ENCODE results near the gene TEX13D. TPM values are rescaled to one million over a fixed set of nuclear protein-coding genes. Genes with fewer than 3 reads are reported as not detected.

TEX13D gene
- total and polyA plus RNA-seq, 2 donors (not counting 3 experiments of a cell fraction or from before 2014, with no cell fraction given) = not detected

DNA sequence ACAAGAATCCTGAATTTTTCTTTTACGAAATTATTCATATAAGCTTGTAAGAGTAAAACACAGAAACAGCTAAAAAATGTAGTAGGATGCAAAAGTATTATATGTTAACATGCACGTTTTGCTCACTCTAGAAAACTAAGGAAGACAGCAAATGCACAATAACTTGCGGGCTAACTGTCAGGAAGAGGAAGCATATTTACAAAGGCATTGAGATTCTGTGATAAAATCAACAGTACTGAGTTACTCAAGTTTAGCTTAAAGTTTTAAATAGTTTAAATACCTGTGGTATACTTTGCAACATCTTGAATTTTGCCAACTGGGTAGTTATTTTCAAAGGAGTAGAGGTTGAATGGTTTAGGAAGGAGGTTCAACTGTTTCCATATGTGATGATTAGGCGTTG lies 50.9 kb downstream of the TEX13D start:
- Histone ChIP-seq H4K20me1 (replicated peaks; ENCODE audit: control insufficient read depth, extremely low read depth, insufficient read depth, low read length) (no peaks in the 10 kb centered on the region), H3K9ac (replicated peaks; ENCODE audit: extremely low read depth, insufficient read depth, low read length) (no peak overlapping the region), H3K27ac (ENCODE audit: insufficient read depth, low read depth, low read length) (no peak overlapping the region), H2AFZ (ENCODE audit: low read depth, low read length) (no peak overlapping the region), H3K36me3 (ENCODE audit: control insufficient read depth in 2 of 2, extremely low read depth in 1 of 2, insufficient read depth in 2 of 2, low read length in 2 of 2) (no peaks in the 10 kb centered on the region), H3K9me3 (replicated peaks; ENCODE audit: control insufficient read depth, insufficient read depth, low read length) (no peaks in the 10 kb centered on the region), H3K27me3 (ENCODE audit: control insufficient read depth in 2 of 2, insufficient read depth in 2 of 2, low read length in 2 of 2) (no peaks in the 10 kb centered on the region), H3K79me2 (ENCODE audit: control insufficient read depth, insufficient read depth, low read length) (no peaks in the 10 kb centered on the region), H3K9me1 (replicated peaks; ENCODE audit: control insufficient read depth, extremely low read depth, insufficient read depth, low read length) (no peaks in the 10 kb centered on the region), H3K4me3 (replicated peaks in 1 of 3; ENCODE audit: insufficient read depth in 1 of 3, low read depth in 1 of 3, low read length in 3 of 3) (no peak overlapping the region), H3K4me2 (ENCODE audit: insufficient read depth, low read length) (no peak overlapping the region), H3K4me1 (ENCODE audit: control insufficient read depth, extremely low read depth, insufficient read depth, low read length) (no peaks in the 10 kb centered on the region)
- intact Hi-C loops (cut with micrococcal nuclease) (no loop called here), dilution Hi-C loops (cut with MboI; ENCODE audit: extremely low pct_ligation_motif_present, low sequenced_read_pairs) (no loop called here)
- CTCF ChIA-PET = no interaction called here
- POLR2A ChIA-PET = no interaction called here
- FAIRE-seq = no peak
- DNase-seq (ENCODE audit: low read depth, low spot score) = no peak
- no TSS peak for BruUV-seq (replicated peaks)
- no peak for TF ChIP-seq JUN (IDR thresholded peaks at IDR 0.05; ENCODE audit: borderline replicate concordance, insufficient read depth, insufficient read length, low read depth)
- no peak for TF ChIP-seq POLR2A (IDR thresholded peaks at IDR 0.05; ENCODE audit: low read depth, low read length)

DNA sequence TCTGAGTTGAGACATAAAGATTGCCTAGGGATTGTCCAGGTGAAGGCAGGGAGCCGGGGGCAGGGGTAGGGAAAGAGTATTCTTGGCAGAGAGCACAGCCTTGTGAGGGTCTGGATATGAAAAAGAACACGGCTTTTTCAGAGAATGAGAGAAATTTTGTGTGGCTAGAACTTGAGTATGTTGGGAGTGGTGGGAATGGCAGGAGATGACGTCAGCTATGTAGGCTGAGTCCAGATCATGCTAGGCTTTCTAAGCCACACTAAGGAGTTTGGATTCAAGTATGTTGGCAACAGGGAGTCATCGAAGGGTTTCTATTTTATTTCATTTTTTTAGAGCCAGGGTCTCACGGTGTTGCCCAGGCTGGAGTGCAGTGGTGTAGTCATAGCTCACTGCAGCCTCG lies 53.9 kb downstream of the TEX13D start:
- Histone ChIP-seq H3K4me1 (ENCODE audit: control insufficient read depth, extremely low read depth, insufficient read depth, low read length) (no peaks in the 10 kb centered on the region), H3K36me3 (ENCODE audit: control insufficient read depth in 2 of 2, extremely low read depth in 1 of 2, insufficient read depth in 2 of 2, low read length in 2 of 2) (no peaks in the 10 kb centered on the region), H3K9me1 (replicated peaks; ENCODE audit: control insufficient read depth, extremely low read depth, insufficient read depth, low read length) (no peaks in the 10 kb centered on the region), H3K79me2 (ENCODE audit: control insufficient read depth, insufficient read depth, low read length) (no peaks in the 10 kb centered on the region), H3K27me3 (ENCODE audit: control insufficient read depth in 2 of 2, insufficient read depth in 2 of 2, low read length in 2 of 2) (peaks cover 0 to 2% of the 10 kb centered on the region in 2 experiments), H2AFZ (ENCODE audit: low read depth, low read length) (no peak overlapping the region), H3K9ac (replicated peaks; ENCODE audit: extremely low read depth, insufficient read depth, low read length) (no peak overlapping the region), H4K20me1 (replicated peaks; ENCODE audit: control insufficient read depth, extremely low read depth, insufficient read depth, low read length) (no peaks in the 10 kb centered on the region), H3K4me3 (replicated peaks in 1 of 3; ENCODE audit: insufficient read depth in 1 of 3, low read depth in 1 of 3, low read length in 3 of 3) (no peak overlapping the region), H3K9me3 (replicated peaks; ENCODE audit: control insufficient read depth, insufficient read depth, low read length) (no peaks in the 10 kb centered on the region), H3K27ac (ENCODE audit: insufficient read depth, low read depth, low read length) (no peak overlapping the region), H3K4me2 (ENCODE audit: insufficient read depth, low read length) (no peak overlapping the region)
- no TSS peak for BruUV-seq (replicated peaks)
- TF ChIP-seq POLR2AphosphoS5 (IDR thresholded peaks at IDR 0.05; ENCODE audit: insufficient read depth, low read depth, low read length) (no peak), MYC (IDR thresholded peaks at IDR 0.05; ENCODE audit: low read depth, low read length) (no peak), EZH2 (IDR thresholded peaks at IDR 0.05; ENCODE audit: borderline replicate concordance, low read depth, low read length, severe bottlenecking) (no peak), GATA2 (IDR thresholded peaks at IDR 0.05; ENCODE audit: insufficient read depth, insufficient read length, low read depth, low read length) (no peak), JUN (IDR thresholded peaks at IDR 0.05; ENCODE audit: borderline replicate concordance, insufficient read depth, insufficient read length, low read depth) (no peak), POLR2A (IDR thresholded peaks at IDR 0.05; ENCODE audit: low read depth, low read length) (no peak), FOS (IDR thresholded peaks at IDR 0.05; ENCODE audit: borderline replicate concordance, insufficient read depth, low read length) (no peak)
- TF ChIP-seq, protein P1, sequence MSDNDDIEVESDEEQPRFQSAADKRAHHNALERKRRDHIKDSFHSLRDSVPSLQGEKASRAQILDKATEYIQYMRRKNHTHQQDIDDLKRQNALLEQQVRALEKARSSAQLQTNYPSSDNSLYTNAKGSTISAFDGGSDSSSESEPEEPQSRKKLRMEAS (IDR thresholded peaks at IDR 0.05; ENCODE audit: insufficient read depth, insufficient read length) = no peak
- TF ChIP-seq, protein P2, sequence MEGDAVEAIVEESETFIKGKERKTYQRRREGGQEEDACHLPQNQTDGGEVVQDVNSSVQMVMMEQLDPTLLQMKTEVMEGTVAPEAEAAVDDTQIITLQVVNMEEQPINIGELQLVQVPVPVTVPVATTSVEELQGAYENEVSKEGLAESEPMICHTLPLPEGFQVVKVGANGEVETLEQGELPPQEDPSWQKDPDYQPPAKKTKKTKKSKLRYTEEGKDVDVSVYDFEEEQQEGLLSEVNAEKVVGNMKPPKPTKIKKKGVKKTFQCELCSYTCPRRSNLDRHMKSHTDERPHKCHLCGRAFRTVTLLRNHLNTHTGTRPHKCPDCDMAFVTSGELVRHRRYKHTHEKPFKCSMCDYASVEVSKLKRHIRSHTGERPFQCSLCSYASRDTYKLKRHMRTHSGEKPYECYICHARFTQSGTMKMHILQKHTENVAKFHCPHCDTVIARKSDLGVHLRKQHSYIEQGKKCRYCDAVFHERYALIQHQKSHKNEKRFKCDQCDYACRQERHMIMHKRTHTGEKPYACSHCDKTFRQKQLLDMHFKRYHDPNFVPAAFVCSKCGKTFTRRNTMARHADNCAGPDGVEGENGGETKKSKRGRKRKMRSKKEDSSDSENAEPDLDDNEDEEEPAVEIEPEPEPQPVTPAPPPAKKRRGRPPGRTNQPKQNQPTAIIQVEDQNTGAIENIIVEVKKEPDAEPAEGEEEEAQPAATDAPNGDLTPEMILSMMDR (IDR thresholded peaks at IDR 0.05; ENCODE audit: extremely low read depth in 1 of 2, insufficient read depth in 1 of 2, low read depth in 1 of 2, low read length in 2 of 2) = no peak
- no peak for DNase-seq (ENCODE audit: low read depth, low spot score)
- intact Hi-C loops (cut with micrococcal nuclease) (no loop called here), dilution Hi-C loops (cut with MboI; ENCODE audit: extremely low pct_ligation_motif_present, low sequenced_read_pairs) (no loop called here)
- CTCF ChIA-PET = no interaction called here
- POLR2A ChIA-PET = no interaction called here
- FAIRE-seq = no peak
